GM19035 (cell line): ENCODE measurements around the gene MBP.
A peak's percentile ranks its signal among the peaks of the same experiment; 100 is the strongest.

Experiments used
- ATAC-seq: cut with Tn5 transposase; IDR thresholded peaks from one replicate; pipeline ENCODE4 v1.9.1; 2021; ENCODE audit not compliant: unreplicated experiment

Gene MBP

GRCh38 chr18:77134611-77135010 is 2.0 kb upstream of the MBP start:
- no peak for ATAC-seq

- no peak for ATAC-seq
These were observed 1.4 kb upstream of the MBP start for GRCh38 chr18:77133835-77134496.

GRCh38 chr18:77133051-77133834 is 660 bp upstream of the MBP start:
- ATAC-seq = no peak

- ATAC-seq = peak; percentile 58
These were observed 773 bp downstream of the MBP start for GRCh38 chr18:77131652-77132368.

DNA sequence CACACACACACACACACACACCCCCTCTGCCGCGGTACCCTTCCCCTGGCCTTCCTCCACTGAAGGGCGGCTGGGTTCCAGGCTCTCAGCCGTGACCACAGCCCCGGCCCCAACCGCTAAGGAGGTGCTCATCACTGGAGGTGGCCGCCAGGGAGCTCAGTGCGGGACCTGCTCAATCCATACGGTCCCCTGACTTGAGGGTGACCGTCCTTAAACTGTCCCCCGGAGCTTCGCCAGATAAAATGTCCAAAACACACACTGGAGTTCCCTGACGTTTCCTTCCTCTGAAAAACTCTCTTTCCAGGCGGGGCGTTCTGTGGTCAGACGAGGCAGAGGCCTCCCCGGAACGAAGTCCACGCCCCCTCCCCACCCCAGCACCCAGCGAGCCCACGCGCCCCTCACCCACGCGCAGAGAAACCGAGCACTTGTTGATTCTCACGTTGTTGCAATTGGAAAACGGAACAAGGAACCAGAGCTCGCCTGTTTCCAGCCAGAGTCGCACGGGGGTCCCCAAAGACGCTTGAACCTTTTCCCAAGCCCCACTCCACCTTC is 1.4 kb downstream of the MBP start:
- no peak for ATAC-seq

GRCh38 chr18:77130229-77131099 is 2.1 kb downstream of the MBP start:
- ATAC-seq = no peak

GRCh38 chr18:77129150-77129551 is 3.4 kb downstream of the MBP start:
- no peak for ATAC-seq

- no peak for ATAC-seq
These were observed 4.6 kb downstream of the MBP start for GRCh38 chr18:77127769-77128671.

- ATAC-seq = peak; percentile 70
These were observed 8.1 kb downstream of the MBP start for GRCh38 chr18:77124452-77124922.

DNA sequence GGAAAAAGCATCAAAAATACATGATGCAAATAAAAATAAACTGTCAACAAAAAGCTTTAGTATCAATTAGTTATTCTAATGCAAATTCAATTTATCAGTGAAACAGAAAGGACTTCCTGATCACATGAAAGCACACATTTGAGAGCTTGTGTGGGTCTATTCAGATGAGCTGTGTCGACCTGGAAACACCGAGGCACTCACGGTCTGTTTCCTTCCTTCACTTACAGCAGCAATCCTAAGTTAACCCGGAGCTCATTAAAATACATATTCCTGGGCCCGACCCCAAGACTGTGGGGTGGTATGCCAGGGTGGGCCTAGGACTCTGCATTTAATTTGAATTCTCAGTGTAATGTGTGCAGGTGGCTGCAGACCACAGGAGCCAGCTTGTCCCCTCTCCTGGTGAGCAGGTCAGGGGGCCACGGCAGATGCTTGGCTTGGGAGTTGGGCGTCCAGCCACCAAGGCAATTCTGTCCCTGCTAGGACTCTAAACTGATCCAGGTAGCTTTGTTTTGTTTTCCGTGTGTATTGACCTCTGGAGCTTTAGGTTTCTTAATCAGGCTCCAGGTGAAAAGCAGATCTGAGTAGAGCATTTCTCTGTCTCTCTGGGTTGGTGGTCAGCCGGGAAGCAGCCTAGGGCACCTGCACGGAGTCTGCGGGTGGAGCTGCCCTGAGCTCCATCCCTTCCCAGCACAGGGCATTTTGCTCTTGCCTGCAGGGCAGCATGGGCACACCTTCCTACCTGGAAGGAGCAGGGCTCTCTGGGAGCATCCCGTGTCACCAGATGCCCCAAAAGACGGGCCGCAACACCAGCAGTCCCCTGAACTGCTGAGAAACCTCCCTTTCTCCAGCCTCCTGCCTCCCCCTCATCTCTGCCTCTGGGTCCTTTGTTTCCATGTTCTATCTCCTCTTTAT is 9.0 kb downstream of the MBP start:
- ATAC-seq = no peak

GRCh38 chr18:77121523-77121922 is 11.1 kb downstream of the MBP start:
- no peak for ATAC-seq

DNA sequence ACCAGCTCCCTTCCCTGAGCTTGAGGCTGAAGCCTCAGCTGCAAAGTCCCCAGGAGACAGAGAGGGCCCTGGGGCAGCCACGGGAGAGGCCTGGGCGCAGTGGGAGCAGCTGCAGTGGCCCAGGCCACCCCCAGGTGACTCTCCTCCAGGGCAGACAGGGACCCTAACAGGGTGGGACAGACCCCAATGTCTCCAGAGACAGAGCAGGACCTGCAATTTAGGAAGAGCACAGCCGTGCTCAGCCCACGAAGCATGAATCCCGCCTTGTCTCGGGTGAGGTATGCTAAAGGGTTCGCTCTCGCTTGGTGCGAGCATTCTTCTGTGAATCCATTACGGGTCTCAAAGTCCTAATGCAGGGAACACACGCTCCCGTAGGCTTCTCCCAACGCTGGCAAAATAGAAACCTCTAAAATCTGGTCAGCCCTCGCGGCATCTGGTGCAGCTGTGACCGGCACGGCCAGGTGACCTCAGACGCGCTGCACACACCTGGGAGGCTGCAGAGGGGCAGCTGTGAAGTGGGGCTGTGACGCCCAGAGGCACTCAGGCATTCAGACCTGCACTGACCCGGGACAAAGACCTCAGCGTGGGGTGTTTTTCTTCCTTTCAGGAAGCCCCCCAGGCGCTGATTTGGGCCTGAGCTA is 12.6 kb downstream of the MBP start:
- no peak for ATAC-seq

DNA sequence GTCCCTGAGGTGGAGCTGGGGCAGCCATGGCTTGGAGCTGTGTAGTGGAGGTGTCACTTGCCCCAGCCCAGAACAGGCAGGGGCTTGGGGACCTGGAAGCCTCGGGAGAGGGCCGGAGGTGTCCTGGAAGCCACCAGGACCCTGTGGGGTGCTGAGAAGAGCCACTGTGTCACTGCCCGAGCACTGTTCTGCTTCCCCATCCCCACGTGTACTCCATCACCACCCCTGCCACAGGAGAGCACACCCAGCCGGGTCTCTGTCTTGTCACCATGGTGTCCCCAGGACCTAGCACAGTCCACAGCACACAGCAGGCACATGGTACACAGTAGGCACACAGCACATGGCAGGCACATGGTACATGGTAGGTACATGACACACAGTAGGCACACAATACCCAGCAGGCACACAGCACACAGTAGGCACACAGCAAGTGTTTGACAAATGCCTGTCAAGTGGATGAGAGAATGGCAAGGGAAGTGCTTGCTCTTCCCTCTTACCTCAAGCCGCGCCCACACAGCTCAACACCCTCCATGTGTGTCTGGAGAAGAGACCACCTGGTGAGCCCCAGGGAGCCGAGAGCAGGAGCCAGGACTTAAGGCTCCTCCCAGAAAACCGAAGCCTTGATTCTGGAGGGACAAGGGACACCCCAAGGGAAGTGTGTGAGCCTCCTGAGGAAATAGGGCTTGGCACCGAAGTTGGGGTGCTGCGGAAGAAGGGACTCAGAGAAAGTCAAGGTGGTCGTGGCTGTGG is 13.3 kb downstream of the MBP start:
- no peak for ATAC-seq

GRCh38 chr18:77118256-77119090 is 14.1 kb downstream of the MBP start:
- no peak for ATAC-seq

DNA sequence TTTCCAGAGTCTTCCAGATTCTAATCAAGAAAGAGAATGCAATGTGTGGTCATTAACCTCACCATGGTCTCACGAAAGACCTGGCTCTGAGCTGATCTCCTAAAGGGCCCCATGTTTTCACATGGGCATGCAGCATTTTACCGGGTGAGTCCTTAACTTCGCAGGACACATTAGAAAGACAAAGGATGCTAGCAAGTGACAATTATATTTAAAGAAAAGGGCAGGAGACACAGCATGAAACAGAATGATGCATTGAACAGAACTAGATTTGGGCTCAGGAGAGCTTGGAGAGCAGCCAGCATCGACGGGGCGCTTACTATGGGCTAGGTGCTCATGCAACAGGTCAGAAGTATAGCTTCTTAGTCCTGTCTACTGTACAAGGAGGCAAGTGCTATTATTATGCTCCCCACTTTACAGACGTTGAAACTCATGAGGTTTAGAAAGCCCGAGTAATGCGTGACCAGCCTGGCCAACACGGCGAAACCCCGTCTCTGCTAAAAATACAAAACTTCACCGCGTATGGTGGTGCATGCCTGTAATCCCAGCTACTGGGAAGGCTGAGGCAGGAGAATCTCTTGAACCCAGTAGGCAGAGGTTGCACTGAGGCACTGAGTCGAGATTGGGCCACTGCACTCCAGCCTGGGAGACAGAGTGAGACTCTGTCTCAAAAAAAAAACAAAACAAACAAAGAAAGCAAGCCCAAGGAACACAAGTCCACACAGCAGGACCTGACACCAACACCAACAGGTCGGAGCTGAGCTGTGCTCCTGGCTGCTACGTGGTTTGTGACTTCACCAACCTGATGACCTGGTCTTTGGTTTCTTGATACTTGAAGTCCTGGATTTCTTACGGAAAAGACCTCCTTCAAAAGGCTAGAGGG is 16.1 kb downstream of the MBP start:
- no peak for ATAC-seq
